ENCODE data around the gene SPECC1L. TPM values are rescaled to one million over a fixed set of nuclear protein-coding genes. Genes with fewer than 3 reads are reported as not detected.

Gene SPECC1L
- total RNA-seq = 52.5 and 71.8 TPM in 2 replicates

GRCh38 chr22:24270556-24271385 is at the start of gene SPECC1L:
Gene SPECC1L, plus strand, starts transcription at chr22:24270831. Its CDS starts 31,401 bp downstream, at chr22:24302232.

GRCh38 chr22:24245030-24245431 is 25.6 kb upstream of the SPECC1L start, which contains the start of gene GGT5:
Gene GGT5, minus strand, starts transcription at chr22:24245082. Its CDS starts 357 bp downstream, at chr22:24244725.

GRCh38 chr22:24427500-24428164 is 157.0 kb downstream of the SPECC1L start, which contains the start of gene ADORA2A:
Gene ADORA2A, plus strand, starts transcription at chr22:24427599. Its CDS starts 5,806 bp downstream, at chr22:24433405.

Other genes starting within 250 kb of the SPECC1L start
- gene SUSD2, start 89.3 kb upstream of the SPECC1L start, total RNA-seq = 8.9 and 18.2 TPM in 2 replicates
- 9.7 and 13.7 TPM in 2 replicates for gene GGT5, start 25.7 kb upstream of the SPECC1L start, total RNA-seq
- gene ADORA2A, start 156.8 kb downstream of the SPECC1L start, total RNA-seq = 0.32 and 1.3 TPM in 2 replicates
- not detected in 2 replicates for gene UPB1, start 224.5 kb downstream of the SPECC1L start, total RNA-seq